Tibial nerve (tissue), 4 donors: Measurements from ENCODE around the gene SYNPO. TPM values are rescaled to one million over a fixed set of nuclear protein-coding genes. Genes with fewer than 3 reads are reported as not detected.
A peak's percentile ranks its signal among the peaks of the same experiment; 100 is the strongest.

ENCODE experiments used
- DNase-seq, 2 donors: peaks; one replicate each; pipeline ENCODE4 v3.0.0-alpha.2; 2019; ENCODE audit warnings: low spot score in 2 of 2
- H3K27ac ChIP-seq, 4 donors: fragments of 200-600 bp; sonication (generic) in 3 of 4; one replicate each; pipeline ENCODE4 v1.5.1; 2017 to 2019; ENCODE audit warnings: mild to moderate bottlenecking in 1 of 4
- H3K27me3 ChIP-seq, 2 donors: fragments of 200-600 bp; sonication (generic) in 1 of 2; one replicate each; pipeline versions ENCODE4 v1.5.1 to v1.6.0; 2017 to 2019
- H3K36me3 ChIP-seq, 3 donors: fragments of 200-600 bp; sonication (generic); one replicate each; pipeline ENCODE4 v1.5.1; 2018 to 2019
- H3K4me1 ChIP-seq, 4 donors: fragments of 200-600 bp; sonication (generic) in 3 of 4; one replicate each; pipeline ENCODE4 v1.5.1; 2017 to 2019
- H3K4me3 ChIP-seq, 4 donors: fragments of 200-600 bp; sonication (generic) in 3 of 4; one replicate each; pipeline ENCODE4 v1.5.1; 2017 to 2019; ENCODE audit warnings: mild to moderate bottlenecking in 1 of 4, moderate library complexity in 1 of 4
- H3K9me3 ChIP-seq, 4 donors: fragments of 200-600 bp; sonication (generic) in 3 of 4; one replicate each; pipeline ENCODE4 v1.5.1; 2017 to 2019
- CTCF ChIP-seq, 5 experiments: fragments of 200-600 bp in 3 of 5; fragments of 450-650 bp in 2 of 5; sonication (generic) in 3 of 5; IDR thresholded peaks; one replicate each; pipeline ENCODE4 v1.5.1; 2016 to 2019; ENCODE audit warnings: antibody characterized with exemption in 5 of 5, mild to moderate bottlenecking in 3 of 5, moderate library complexity in 2 of 5
- EP300 ChIP-seq, 2 donors: sonication (generic); formaldehyde crosslinking; IDR thresholded peaks; one replicate each; pipeline ENCODE4 v1.6.1; 2017; ENCODE audit warnings: antibody characterized with exemption in 2 of 2, mild to moderate bottlenecking in 1 of 2
- POLR2A ChIP-seq, 2 donors: fragments of 450-650 bp; IDR thresholded peaks; one replicate each; pipeline ENCODE4 v1.6.1; 2017; ENCODE audit warnings: antibody characterized with exemption in 2 of 2, mild to moderate bottlenecking in 2 of 2, moderate library complexity in 2 of 2
- WGBS, 2 donors: methylation state at CpG; one replicate each; pipeline ENCODE4 v1.1.5; 2018; 5-methylcytosine and 5-hydroxymethylcytosine counted together
- total RNA-seq, 4 donors: library from RNA; depleted of rRNA; stranded (reverse); fragments of >200 nt; gene quantifications; one replicate each; pipeline ENCODE4 v1.1.0, GENCODE V29; 2016

Gene SYNPO
- total RNA-seq, 4 donors from 2014 or later, result 58.4 to 71.5 (median 63.5) TPM

DNA sequence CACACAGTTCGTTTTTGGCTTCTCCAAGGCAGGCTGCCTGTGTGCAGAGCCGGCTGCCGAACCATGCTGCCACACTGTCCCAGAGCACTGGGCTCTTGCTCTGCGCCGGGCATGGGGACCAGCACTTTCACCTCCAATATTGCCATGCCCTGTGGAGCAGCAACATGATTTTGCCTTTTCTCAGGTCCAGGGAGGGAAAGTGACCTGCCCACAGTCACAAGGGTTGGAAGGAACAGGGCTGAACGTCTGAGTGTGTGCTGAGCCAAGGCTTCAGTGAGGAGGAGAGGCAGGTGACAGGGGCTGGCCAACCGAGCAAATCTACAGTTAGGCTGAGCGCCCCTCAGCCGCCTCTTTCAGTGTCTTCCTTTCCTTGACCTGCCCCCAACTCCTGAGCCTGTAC, 34.0 kb upstream of the SYNPO start:
- TF ChIP-seq CTCF (IDR thresholded peaks at IDR 0.05) (no peak), POLR2A (IDR thresholded peaks at IDR 0.05) (no peak), EP300 (IDR thresholded peaks at IDR 0.05) (no peak)
- no peak for DNase-seq
- peaks cover 0 to 24% (median 3%) of the 10 kb centered on the region in 4 donors for H3K4me1 ChIP-seq
- no peak overlapping the region for H3K4me3 ChIP-seq
- WGBS, 2 donors, result 76 to 80% methylated on average over 9 of the region's 9 CpGs
- H3K27ac ChIP-seq, result no peak overlapping the region
- no peaks in the 10 kb centered on the region for H3K36me3 ChIP-seq
- no peaks in the 10 kb centered on the region for H3K27me3 ChIP-seq
- no peaks in the 10 kb centered on the region for H3K9me3 ChIP-seq

DNA sequence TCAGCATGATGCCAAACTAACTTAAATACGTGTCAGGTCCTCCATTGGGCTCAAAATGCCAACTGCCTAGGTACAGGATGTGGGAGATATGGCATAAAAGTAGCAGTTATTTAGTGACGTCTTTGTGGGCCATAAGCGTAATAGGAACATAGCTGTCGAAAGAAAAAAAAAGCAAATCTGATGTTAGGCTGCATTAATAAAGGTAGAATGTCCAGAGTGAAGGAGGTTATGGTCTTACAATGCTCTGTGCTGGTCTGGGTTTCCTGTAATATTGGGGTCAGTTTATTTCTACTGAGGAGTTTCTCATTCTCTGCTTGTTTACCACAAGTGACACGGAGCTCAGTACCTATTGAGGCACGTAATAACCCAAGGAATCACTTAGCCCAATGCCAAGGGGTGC, 33.4 kb upstream of the SYNPO start:
- no peak for DNase-seq

DNA sequence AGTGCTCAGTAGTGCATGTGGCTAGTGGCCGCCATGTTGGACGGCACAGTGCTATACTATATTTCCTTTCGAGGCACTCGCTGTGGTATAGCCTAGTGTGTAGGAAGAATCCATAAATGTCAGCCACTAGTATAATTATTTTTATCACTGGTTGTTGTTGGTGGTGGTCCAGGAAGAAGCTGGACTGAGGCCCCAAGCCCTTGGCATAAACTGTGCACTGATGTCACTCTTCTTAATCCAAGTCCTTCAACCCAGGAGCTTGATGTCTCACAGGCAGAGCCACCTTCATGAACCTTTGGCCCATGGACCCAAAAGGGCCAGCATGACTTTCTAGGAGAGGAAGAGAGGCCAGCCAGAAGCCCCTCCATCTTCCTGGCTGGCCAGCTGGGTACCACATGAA, 32.5 kb upstream of the SYNPO start:
- Histone ChIP-seq H3K9me3 (no peaks in the 10 kb centered on the region), H3K4me1 (peaks cover 0 to 24% (median 5%) of the 10 kb centered on the region in 4 donors)
- WGBS, 2 donors, result 76 to 84% methylated on average over 4 of the region's 4 CpGs

More for the DNA sequence above, 33.4 kb upstream of the SYNPO start:
- H3K27me3 ChIP-seq, result no peaks in the 10 kb centered on the region
- TF ChIP-seq EP300 (IDR thresholded peaks at IDR 0.05) (no peak), CTCF (IDR thresholded peaks at IDR 0.05) (no peak), POLR2A (IDR thresholded peaks at IDR 0.05) (no peak)
- H3K4me1 ChIP-seq, result peaks cover 0 to 21% (median 3%) of the 10 kb centered on the region in 4 donors
- no peaks in the 10 kb centered on the region for H3K36me3 ChIP-seq
- H3K4me3 ChIP-seq, result no peak overlapping the region
- H3K27ac ChIP-seq, result no peak overlapping the region
- H3K9me3 ChIP-seq, result no peaks in the 10 kb centered on the region
- 93% methylated on average over 6 of the region's 6 CpGs for WGBS, 2 donors

DNA sequence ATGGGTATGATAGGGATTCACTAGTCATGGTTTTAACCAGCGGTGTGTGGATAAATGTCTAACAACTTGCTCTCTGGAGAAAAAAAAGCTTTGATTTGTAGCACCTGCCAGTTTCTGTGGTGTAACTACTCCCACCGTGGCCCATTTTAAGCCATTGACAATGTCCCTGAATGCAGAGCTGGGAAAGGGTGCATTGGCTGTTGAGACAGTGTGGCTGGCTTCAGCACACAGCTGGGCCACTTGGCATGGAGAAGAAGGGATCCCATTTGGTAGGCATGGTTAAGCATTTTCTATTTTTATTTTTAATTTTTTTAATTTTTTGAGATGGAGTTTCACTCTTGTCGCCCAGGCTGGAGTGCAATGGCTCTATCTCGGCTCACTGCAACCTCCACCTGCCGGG, 31.5 kb upstream of the SYNPO start:
- Histone ChIP-seq H3K36me3 (no peaks in the 10 kb centered on the region), H3K27me3 (no peaks in the 10 kb centered on the region), H3K27ac (no peak overlapping the region), H3K9me3 (no peaks in the 10 kb centered on the region), H3K4me1 (peaks cover 0 to 34% (median 11%) of the 10 kb centered on the region in 4 donors), H3K4me3 (no peak overlapping the region)
- TF ChIP-seq EP300 (IDR thresholded peaks at IDR 0.05) (no peak), CTCF (IDR thresholded peaks at IDR 0.05) (no peak), POLR2A (IDR thresholded peaks at IDR 0.05) (no peak)
- no peak for DNase-seq
- 72 to 95% methylated on average over 5 of the region's 5 CpGs for WGBS, 2 donors

More for the DNA sequence above, 32.5 kb upstream of the SYNPO start:
- Histone ChIP-seq H3K27ac (no peak overlapping the region), H3K27me3 (no peaks in the 10 kb centered on the region), H3K36me3 (no peaks in the 10 kb centered on the region), H3K4me3 (no peak overlapping the region)
- TF ChIP-seq EP300 (IDR thresholded peaks at IDR 0.05), result no peak
- TF ChIP-seq POLR2A (IDR thresholded peaks at IDR 0.05), result no peak
- no peak for TF ChIP-seq CTCF (IDR thresholded peaks at IDR 0.05)
- no peak for DNase-seq

- Histone ChIP-seq H3K27ac (peak overlapping the region; percentile 62 to 83 (median 74)), H3K27me3 (no peaks in the 10 kb centered on the region), H3K9me3 (no peaks in the 10 kb centered on the region), H3K4me3 (no peak overlapping the region), H3K4me1 (peaks cover 0 to 44% (median 21%) of the 10 kb centered on the region in 4 donors), H3K36me3 (no peaks in the 10 kb centered on the region)
- TF ChIP-seq EP300 (IDR thresholded peaks at IDR 0.05), result peak in 1 of 2 donors; percentile 37
- no peak for TF ChIP-seq CTCF (IDR thresholded peaks at IDR 0.05)
- TF ChIP-seq POLR2A (IDR thresholded peaks at IDR 0.05), result no peak
- no peak for DNase-seq
- WGBS, 2 donors, result 33 to 45% methylated on average over 7 of the region's 7 CpGs
Observed at GRCh38 chr5:150609843-150610584, 30.4 kb upstream of the SYNPO start.
